HG03039 (cell line): ENCODE results near the gene C1QTNF6.

Source experiments
- ATAC-seq: cut with Tn5 transposase; IDR thresholded peaks from one replicate; pipeline ENCODE4 v1.9.1; 2021; ENCODE audit warnings: mild to moderate bottlenecking, moderate library complexity; ENCODE audit not compliant: unreplicated experiment

C1QTNF6 gene

GRCh38 chr22:37146507-37147180, 41.4 kb downstream of the C1QTNF6 start:
- ATAC-seq: no peak

- no peak for ATAC-seq
Measured at GRCh38 chr22:37146051-37146385, 42.0 kb downstream of the C1QTNF6 start.

GRCh38 chr22:37145180-37146050, 42.6 kb downstream of the C1QTNF6 start:
- ATAC-seq: no peak

GRCh38 chr22:37144180-37144554, 43.9 kb downstream of the C1QTNF6 start:
- ATAC-seq: no peak

GRCh38 chr22:37141971-37142370, 46.1 kb downstream of the C1QTNF6 start:
- ATAC-seq: no peak

GRCh38 chr22:37141476-37141875, 46.6 kb downstream of the C1QTNF6 start:
- ATAC-seq: no peak

GRCh38 chr22:37140686-37141323, 47.2 kb downstream of the C1QTNF6 start:
- ATAC-seq: no peak

GRCh38 chr22:37139762-37140161, 48.3 kb downstream of the C1QTNF6 start:
- ATAC-seq: no peak

- ATAC-seq: no peak
Measured at GRCh38 chr22:37138849-37139561, 49.0 kb downstream of the C1QTNF6 start.

- no peak for ATAC-seq
Measured at GRCh38 chr22:37137903-37138665, 50.0 kb downstream of the C1QTNF6 start.

GRCh38 chr22:37137131-37137530, 50.9 kb downstream of the C1QTNF6 start:
- ATAC-seq: no peak

- no peak for ATAC-seq
Measured at GRCh38 chr22:37135023-37135422, 53.0 kb downstream of the C1QTNF6 start.

GRCh38 chr22:37133304-37134018, 54.6 kb downstream of the C1QTNF6 start:
- no peak for ATAC-seq

- no peak for ATAC-seq
Measured at GRCh38 chr22:37132773-37133172, 55.3 kb downstream of the C1QTNF6 start.
